ENCODE results near the gene SPOUT1. TPM values are rescaled to one million over a fixed set of nuclear protein-coding genes. Genes with fewer than 3 reads are reported as not detected.
"Not testable (repeated sequence)": the region's sequence is repeated elsewhere in the genome, so short reads cannot be mapped to it uniquely, and the experiment has no call there.

SPOUT1 gene
- total and polyA plus RNA-seq, 2 donors (not counting 1 experiment from before 2014, with no cell fraction given) = 73.0 to 86.4 TPM

GRCh38 chr9:128800061-128800460, 29.5 kb downstream of the SPOUT1 start:
- Histone ChIP-seq H4K20me1 (ENCODE audit: control insufficient read depth, insufficient read depth, low read length, poor library complexity, severe bottlenecking) (no peaks in the 10 kb centered on the region), H3K4me3 (ENCODE audit: control extremely low read depth in 1 of 5, extremely low read depth in 1 of 5, insufficient read depth in 1 of 5, low read depth in 2 of 5, low read length in 4 of 5) (no peak overlapping the region), H3K79me2 (ENCODE audit: control insufficient read depth, insufficient read depth, low read length) (no peaks in the 10 kb centered on the region), H3K9ac (ENCODE audit: low read length) (no peak overlapping the region), H3K9me3 (ENCODE audit: control extremely low read depth in 1 of 3, control insufficient read depth in 2 of 3, insufficient read depth in 1 of 3, low read length in 2 of 3) (no peaks in the 10 kb centered on the region), H2AFZ (ENCODE audit: insufficient read depth, low read depth, low read length, poor library complexity, severe bottlenecking) (no peak overlapping the region), H3K36me3 (replicated peaks in 1 of 2; ENCODE audit: control extremely low read depth in 1 of 2, control insufficient read depth in 1 of 2, extremely low read depth in 1 of 2, insufficient read depth in 2 of 2, low read length in 1 of 2) (peaks cover 0 to 51% of the 10 kb centered on the region in 2 experiments), H3K27ac (ENCODE audit: low read length in 2 of 2) (no peak overlapping the region), H3K4me1 (ENCODE audit: control insufficient read depth in 2 of 2, insufficient read depth in 2 of 2, low read length in 2 of 2) (no peaks in the 10 kb centered on the region), H3K4me2 (replicated peaks; ENCODE audit: low read depth, low read length, poor library complexity, severe bottlenecking) (no peak overlapping the region), H3K27me3 (replicated peaks in 1 of 4; ENCODE audit: control extremely low read depth in 1 of 4, control insufficient read depth in 3 of 4, insufficient read depth in 4 of 4, low read length in 3 of 4) (no peaks in the 10 kb centered on the region)
- ChIA-PET POLR2A (no interaction called here), CTCF (no interaction called here)
- Mint-ChIP-seq H3K9me3 (ENCODE audit: insufficient read depth) (no peaks in the 10 kb centered on the region), H3K4me1 (no peaks in the 10 kb centered on the region), H3K27ac (no peak overlapping the region), H3K27me3 (no peaks in the 10 kb centered on the region), H3K4me3 (no peak overlapping the region)
- 100% methylated on average over 2 of the region's 7 CpGs for WGBS (ENCODE audit: insufficient coverage)
- intact Hi-C loops (cut with micrococcal nuclease) = no loop called here
- ATAC-seq (ENCODE audit: low read depth) (no peak), DNase-seq (no peak)
- TF ChIP-seq EZH2 (IDR thresholded peaks at IDR 0.05; ENCODE audit: borderline replicate concordance, insufficient read depth, low read depth, low read length, poor library complexity, severe bottlenecking) (no peak), CTCF (IDR thresholded peaks at IDR 0.05) (no peak)

GRCh38 chr9:128798896-128799295, 30.7 kb downstream of the SPOUT1 start:
- ChIA-PET CTCF (interaction anchor here (0.6 to 1.0 kb wide), 2 partner anchors 19 to 209 kb away, joined by 4 read pairs; partner anchors contain the start of gene ENDOG), POLR2A (no interaction called here)
- Histone ChIP-seq H3K79me2 (ENCODE audit: control insufficient read depth, insufficient read depth, low read length) (no peaks in the 10 kb centered on the region), H3K27me3 (replicated peaks in 1 of 4; ENCODE audit: control extremely low read depth in 1 of 4, control insufficient read depth in 3 of 4, insufficient read depth in 4 of 4, low read length in 3 of 4) (no peaks in the 10 kb centered on the region), H3K4me2 (replicated peaks; ENCODE audit: low read depth, low read length, poor library complexity, severe bottlenecking) (no peak overlapping the region), H3K4me1 (ENCODE audit: control insufficient read depth in 2 of 2, insufficient read depth in 2 of 2, low read length in 2 of 2) (no peaks in the 10 kb centered on the region), H2AFZ (ENCODE audit: insufficient read depth, low read depth, low read length, poor library complexity, severe bottlenecking) (no peak overlapping the region), H3K27ac (ENCODE audit: low read length in 2 of 2) (no peak overlapping the region), H4K20me1 (ENCODE audit: control insufficient read depth, insufficient read depth, low read length, poor library complexity, severe bottlenecking) (no peaks in the 10 kb centered on the region), H3K9ac (ENCODE audit: low read length) (no peak overlapping the region), H3K36me3 (replicated peaks in 1 of 2; ENCODE audit: control extremely low read depth in 1 of 2, control insufficient read depth in 1 of 2, extremely low read depth in 1 of 2, insufficient read depth in 2 of 2, low read length in 1 of 2) (peaks cover 0 to 48% of the 10 kb centered on the region in 2 experiments), H3K9me3 (ENCODE audit: control extremely low read depth in 1 of 3, control insufficient read depth in 2 of 3, insufficient read depth in 1 of 3, low read length in 2 of 3) (no peaks in the 10 kb centered on the region), H3K4me3 (ENCODE audit: control extremely low read depth in 1 of 5, extremely low read depth in 1 of 5, insufficient read depth in 1 of 5, low read depth in 2 of 5, low read length in 4 of 5) (no peak overlapping the region)
- intact Hi-C loops (cut with micrococcal nuclease) = no loop called here
- Mint-ChIP-seq H3K9me3 (ENCODE audit: insufficient read depth) (no peaks in the 10 kb centered on the region), H3K27ac (no peak overlapping the region), H3K4me3 (no peak overlapping the region), H3K27me3 (no peaks in the 10 kb centered on the region), H3K4me1 (no peaks in the 10 kb centered on the region)
- ATAC-seq (ENCODE audit: low read depth) (no peak), DNase-seq (no peak)
- TF ChIP-seq EZH2 (IDR thresholded peaks at IDR 0.05; ENCODE audit: borderline replicate concordance, insufficient read depth, low read depth, low read length, poor library complexity, severe bottlenecking) (no peak), CTCF (IDR thresholded peaks at IDR 0.05) (no peak)
- WGBS (ENCODE audit: insufficient coverage) = 95% methylated on average over 7 of the region's 8 CpGs

- not testable (repeated sequence) for ATAC-seq (ENCODE audit: low read depth)
- WGBS (ENCODE audit: insufficient coverage) = no CpG with 5 or more reads among the region's 2 CpGs
Observed at GRCh38 chr9:128794961-128795360, 34.6 kb downstream of the SPOUT1 start.

More at GRCh38 chr9:128794961-128795360, 34.6 kb downstream of the SPOUT1 start:
- H3K79me2 ChIP-seq (ENCODE audit: control insufficient read depth, insufficient read depth, low read length); H3K27me3 ChIP-seq (replicated peaks in 1 of 4; ENCODE audit: control extremely low read depth in 1 of 4, control insufficient read depth in 3 of 4, insufficient read depth in 4 of 4, low read length in 3 of 4); H3K9me3 ChIP-seq (ENCODE audit: control extremely low read depth in 1 of 3, control insufficient read depth in 2 of 3, insufficient read depth in 1 of 3, low read length in 2 of 3); H3K9ac ChIP-seq (ENCODE audit: low read length); H3K4me2 ChIP-seq (replicated peaks; ENCODE audit: low read depth, low read length, poor library complexity, severe bottlenecking); H3K9me3 Mint-ChIP-seq (ENCODE audit: insufficient read depth); H3K4me3 Mint-ChIP-seq; H3K4me3 ChIP-seq (ENCODE audit: control extremely low read depth in 1 of 5, extremely low read depth in 1 of 5, insufficient read depth in 1 of 5, low read depth in 2 of 5, low read length in 4 of 5); H3K27ac Mint-ChIP-seq; DNase-seq; H3K27me3 Mint-ChIP-seq; intact Hi-C loops (cut with micrococcal nuclease); H2AFZ ChIP-seq (ENCODE audit: insufficient read depth, low read depth, low read length, poor library complexity, severe bottlenecking); H3K4me1 Mint-ChIP-seq; H3K27ac ChIP-seq (ENCODE audit: low read length in 2 of 2); H4K20me1 ChIP-seq (ENCODE audit: control insufficient read depth, insufficient read depth, low read length, poor library complexity, severe bottlenecking); H3K4me1 ChIP-seq (ENCODE audit: control insufficient read depth in 2 of 2, insufficient read depth in 2 of 2, low read length in 2 of 2): not testable (repeated sequence)
- peaks cover 0 to 62% of the 10 kb centered on the region in 2 experiments for H3K36me3 ChIP-seq (replicated peaks in 1 of 2; ENCODE audit: control extremely low read depth in 1 of 2, control insufficient read depth in 1 of 2, extremely low read depth in 1 of 2, insufficient read depth in 2 of 2, low read length in 1 of 2)
- ChIA-PET POLR2A (interaction anchor here (0.7 kb wide), 2 partner anchors 22 to 359 kb away, joined by 3 to 4 read pairs; no protein-coding TSS in a partner anchor), CTCF (interaction anchor here (0.6 to 0.7 kb wide), 2 partner anchors 23 to 24 kb away, joined by 3 read pairs; no protein-coding TSS in a partner anchor)

All from B cell (primary cell).